ENCODE data around the gene IGFBP4.

DNA sequence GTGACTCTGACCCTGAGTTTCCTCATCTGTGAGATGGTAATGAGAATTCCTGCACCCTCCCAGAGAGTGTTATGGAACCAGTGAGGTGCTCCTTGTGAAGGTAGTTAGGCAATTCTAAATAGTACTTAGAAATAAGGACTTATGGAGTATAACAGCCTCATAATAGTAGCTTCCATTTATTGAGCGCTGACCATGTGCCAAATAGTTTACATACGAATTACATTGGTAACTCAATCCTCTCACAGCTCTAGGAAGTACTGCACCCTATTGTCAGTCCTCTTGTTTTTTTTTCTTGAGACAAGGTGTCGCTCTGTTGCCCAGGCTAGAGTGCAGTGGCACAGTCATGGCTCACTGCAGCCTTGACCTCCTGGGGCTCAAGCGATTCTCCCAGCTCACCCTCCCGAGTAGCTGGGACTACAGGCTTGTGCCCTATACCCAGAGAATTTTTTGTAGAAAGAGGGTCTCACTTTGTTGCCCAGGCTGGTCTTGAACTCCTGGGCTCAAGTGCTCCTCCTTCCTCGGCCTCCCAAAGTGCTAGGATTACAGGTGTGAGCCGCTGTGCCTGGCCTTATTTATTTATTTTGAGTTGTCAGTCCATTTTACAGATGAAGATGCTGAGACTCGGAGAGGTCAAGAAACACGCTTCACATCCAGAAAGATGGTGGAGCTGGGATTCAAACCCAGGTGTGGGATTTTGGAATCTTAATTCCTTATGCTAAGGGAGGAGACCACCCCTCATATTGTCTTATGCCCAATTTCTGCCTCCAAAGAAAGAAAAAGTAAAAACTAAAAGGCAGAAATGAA, 55.2 kb downstream of the IGFBP4 start:
- TF ChIP-seq, protein P1, sequence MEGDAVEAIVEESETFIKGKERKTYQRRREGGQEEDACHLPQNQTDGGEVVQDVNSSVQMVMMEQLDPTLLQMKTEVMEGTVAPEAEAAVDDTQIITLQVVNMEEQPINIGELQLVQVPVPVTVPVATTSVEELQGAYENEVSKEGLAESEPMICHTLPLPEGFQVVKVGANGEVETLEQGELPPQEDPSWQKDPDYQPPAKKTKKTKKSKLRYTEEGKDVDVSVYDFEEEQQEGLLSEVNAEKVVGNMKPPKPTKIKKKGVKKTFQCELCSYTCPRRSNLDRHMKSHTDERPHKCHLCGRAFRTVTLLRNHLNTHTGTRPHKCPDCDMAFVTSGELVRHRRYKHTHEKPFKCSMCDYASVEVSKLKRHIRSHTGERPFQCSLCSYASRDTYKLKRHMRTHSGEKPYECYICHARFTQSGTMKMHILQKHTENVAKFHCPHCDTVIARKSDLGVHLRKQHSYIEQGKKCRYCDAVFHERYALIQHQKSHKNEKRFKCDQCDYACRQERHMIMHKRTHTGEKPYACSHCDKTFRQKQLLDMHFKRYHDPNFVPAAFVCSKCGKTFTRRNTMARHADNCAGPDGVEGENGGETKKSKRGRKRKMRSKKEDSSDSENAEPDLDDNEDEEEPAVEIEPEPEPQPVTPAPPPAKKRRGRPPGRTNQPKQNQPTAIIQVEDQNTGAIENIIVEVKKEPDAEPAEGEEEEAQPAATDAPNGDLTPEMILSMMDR (conservative IDR thresholded peaks at IDR 0.05 in 1 of 2, IDR thresholded peaks at IDR 0.05 in 1 of 2; ENCODE audit: low read depth in 1 of 2, low read length in 2 of 2), result no peak
- TF ChIP-seq EZH2 (IDR thresholded peaks at IDR 0.05; ENCODE audit: low read length, missing control alignments), result no peak
